Lung (tissue), 12 donors: Measurements from ENCODE around the gene CD302. TPM values are rescaled to one million over a fixed set of nuclear protein-coding genes. Genes with fewer than 3 reads are reported as not detected.

ENCODE experiments used
- ATAC-seq: fragments of 200-7000 bp; cut with Tn5 transposase; one replicate; pipeline ENCODE4 v1.9.1; 2020; ENCODE audit warnings: moderate number of reproducible peaks; ENCODE audit not compliant: insufficient read depth, low FRiP score
- DNase-seq, 3 donors: peaks; one replicate each; pipeline ENCODE4 v3.0.0-alpha.2; 2013 to 2017
- H3K27ac ChIP-seq, 2 donors: one replicate each; pipeline ENCODE4 v1.5.1; 2013; ENCODE audit warnings: mild to moderate bottlenecking in 2 of 2, moderate library complexity in 2 of 2, control low read depth in 1 of 2, inconsistent platforms in 1 of 2, low read depth in 1 of 2, low read length in 1 of 2
- H3K27me3 ChIP-seq, 3 donors: one replicate each; pipeline ENCODE4 v1.5.1; 2013; ENCODE audit warnings: low read length in 2 of 3; ENCODE audit not compliant: control insufficient read depth in 3 of 3, insufficient read depth in 3 of 3
- H3K36me3 ChIP-seq, 4 donors: one replicate each; pipeline ENCODE4 v1.5.1; 2013; ENCODE audit warnings: low read length in 4 of 4, mild to moderate bottlenecking in 1 of 4, moderate library complexity in 1 of 4; ENCODE audit not compliant: control insufficient read depth in 4 of 4, insufficient read depth in 4 of 4
- H3K4me1 ChIP-seq, 5 donors: one replicate each; pipeline ENCODE4 v1.5.1; 2013; ENCODE audit warnings: low read length in 5 of 5, mild to moderate bottlenecking in 2 of 5, moderate library complexity in 1 of 5; ENCODE audit not compliant: control insufficient read depth in 5 of 5, insufficient read depth in 5 of 5
- H3K4me3 ChIP-seq: one replicate; pipeline ENCODE4 v1.5.1; 2013; ENCODE audit warnings: mild to moderate bottlenecking, control low read depth, moderate library complexity
- H3K9ac ChIP-seq, 2 donors: one replicate each; pipeline ENCODE4 v1.5.1; 2013; ENCODE audit warnings: low read length in 2 of 2, control low read depth in 1 of 2; ENCODE audit not compliant: insufficient read depth in 1 of 2
- H3K9me3 ChIP-seq, 4 donors: one replicate each; pipeline ENCODE4 v1.5.1; 2013; ENCODE audit warnings: low read length in 3 of 4, mild to moderate bottlenecking in 1 of 4, moderate library complexity in 1 of 4; ENCODE audit not compliant: control insufficient read depth in 4 of 4, insufficient read depth in 3 of 4
- WGBS, 2 donors: extraction: QIAGEN DNeasy Blood & Tissue Kit; methylation state at CpG; one replicate each; pipeline ENCODE4 v1.1.7; 2013; 5-methylcytosine and 5-hydroxymethylcytosine counted together
- polyA plus RNA-seq, 2 donors: library from polyadenylated mRNA; stranded (reverse); fragments of 200-250 nt; gene quantifications; one replicate each; pipeline ENCODE4 v1.2.1, GENCODE V29; 2013
- total RNA-seq, 2 donors: library from RNA; depleted of rRNA in 1 of 2; stranded (reverse); fragments of >200 nt in 1 of 2; gene quantifications; one replicate each; pipeline ENCODE4 v1.2.1, GENCODE V29; 2014 to 2021
- TF ChIP-seq, protein P1 (sequence below): IDR thresholded peaks from 2 replicates; pipeline ENCODE4 v1.5.1; 2012; ENCODE audit warnings: mild to moderate bottlenecking; ENCODE audit errors: control extremely low read depth, extremely low read depth
- donor health status: control.
- donor health status: control.
- donor health status: Bipolar disorder and iron deficiency.
- donor health status: healthy.
- donor health status: DM: yes; HTN: yes; CAD: no.

The CD302 gene
- total and polyA plus RNA-seq, 4 donors: 23.4 to 89.8 (median 43.2) TPM

DNA sequence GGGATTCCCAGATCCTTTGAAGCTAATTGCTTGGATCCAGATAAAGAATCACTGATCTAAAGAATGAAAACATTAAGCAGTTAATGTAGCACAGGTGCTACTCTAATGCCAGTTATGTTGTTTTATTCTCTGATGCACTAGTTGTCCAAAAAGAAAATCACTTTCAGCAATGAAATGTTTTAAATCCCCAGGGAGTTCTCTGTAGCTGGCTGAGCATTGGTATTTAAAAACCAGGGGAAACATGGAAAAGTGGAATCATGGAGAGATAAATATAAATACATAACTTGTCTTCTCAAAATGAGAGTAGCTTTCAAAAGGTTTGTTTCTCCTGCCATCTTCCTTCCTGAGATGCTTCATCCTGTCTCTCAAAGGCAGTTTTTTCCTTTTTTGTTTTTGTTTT is 37.7 kb downstream of the CD302 start:
- TF ChIP-seq, protein P1, sequence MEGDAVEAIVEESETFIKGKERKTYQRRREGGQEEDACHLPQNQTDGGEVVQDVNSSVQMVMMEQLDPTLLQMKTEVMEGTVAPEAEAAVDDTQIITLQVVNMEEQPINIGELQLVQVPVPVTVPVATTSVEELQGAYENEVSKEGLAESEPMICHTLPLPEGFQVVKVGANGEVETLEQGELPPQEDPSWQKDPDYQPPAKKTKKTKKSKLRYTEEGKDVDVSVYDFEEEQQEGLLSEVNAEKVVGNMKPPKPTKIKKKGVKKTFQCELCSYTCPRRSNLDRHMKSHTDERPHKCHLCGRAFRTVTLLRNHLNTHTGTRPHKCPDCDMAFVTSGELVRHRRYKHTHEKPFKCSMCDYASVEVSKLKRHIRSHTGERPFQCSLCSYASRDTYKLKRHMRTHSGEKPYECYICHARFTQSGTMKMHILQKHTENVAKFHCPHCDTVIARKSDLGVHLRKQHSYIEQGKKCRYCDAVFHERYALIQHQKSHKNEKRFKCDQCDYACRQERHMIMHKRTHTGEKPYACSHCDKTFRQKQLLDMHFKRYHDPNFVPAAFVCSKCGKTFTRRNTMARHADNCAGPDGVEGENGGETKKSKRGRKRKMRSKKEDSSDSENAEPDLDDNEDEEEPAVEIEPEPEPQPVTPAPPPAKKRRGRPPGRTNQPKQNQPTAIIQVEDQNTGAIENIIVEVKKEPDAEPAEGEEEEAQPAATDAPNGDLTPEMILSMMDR: no peak
- no peaks in the 10 kb centered on the region for H3K9me3 ChIP-seq
- peaks cover 0 to 9% (median 3%) of the 10 kb centered on the region in 5 donors for H3K4me1 ChIP-seq
- ATAC-seq (no peak), DNase-seq (no peak)
- H3K27me3 ChIP-seq: no peaks in the 10 kb centered on the region
- no peak overlapping the region for H3K27ac ChIP-seq
- peaks cover 7 to 28% (median 18%) of the 10 kb centered on the region in 4 donors for H3K36me3 ChIP-seq
- H3K4me3 ChIP-seq: no peak overlapping the region
- no peak overlapping the region for H3K9ac ChIP-seq

DNA sequence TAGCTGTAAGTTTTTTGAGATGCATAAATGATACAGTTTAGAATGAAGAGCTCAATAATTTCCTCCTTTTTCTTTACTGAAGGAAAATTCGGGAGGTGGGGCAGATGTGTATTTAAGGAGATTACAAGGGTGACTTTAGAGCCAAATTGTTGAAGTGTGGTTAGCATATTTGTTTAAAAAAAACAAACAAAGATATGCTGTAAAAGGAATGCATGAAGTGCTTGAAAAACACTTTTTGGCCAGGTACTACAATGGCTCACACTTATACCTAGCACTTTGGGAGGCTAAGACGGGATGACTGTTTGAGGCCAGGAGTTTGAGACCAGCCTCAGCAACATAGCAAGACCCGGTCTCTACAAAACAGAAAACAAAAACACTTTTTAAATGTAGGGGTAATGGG is 38.4 kb downstream of the CD302 start:
- Histone ChIP-seq H3K9ac (no peak overlapping the region), H3K27ac (no peak overlapping the region), H3K9me3 (no peaks in the 10 kb centered on the region), H3K36me3 (peaks cover 7 to 34% (median 21%) of the 10 kb centered on the region in 4 donors), H3K27me3 (no peaks in the 10 kb centered on the region), H3K4me1 (peaks cover 0 to 15% (median 3%) of the 10 kb centered on the region in 5 donors), H3K4me3 (no peak overlapping the region)
- ATAC-seq: peak; percentile 51
- TF ChIP-seq, protein P1: no peak
- WGBS, 2 donors: 69 to 76% methylated on average over 3 of the region's 3 CpGs
- peak in 1 of 3 donors; percentile 64 for DNase-seq

DNA sequence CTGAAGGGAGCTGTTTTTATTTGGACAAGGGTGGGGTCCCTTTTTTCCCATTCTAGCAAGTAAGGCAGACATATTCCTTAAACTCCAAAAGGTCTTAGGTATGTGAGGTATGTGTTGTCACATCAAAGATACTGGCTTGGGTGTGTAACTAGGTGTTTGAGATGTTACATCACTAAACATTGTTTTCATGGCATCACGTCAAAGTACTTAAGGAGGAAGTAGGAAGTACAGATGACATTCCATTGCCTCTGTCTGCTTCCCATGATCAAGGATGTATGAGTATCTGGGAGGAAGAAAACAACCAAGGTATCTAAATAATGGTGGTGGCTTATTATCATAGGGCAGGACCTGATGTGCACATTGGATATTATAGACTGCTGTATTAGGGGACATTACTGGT is 39.3 kb downstream of the CD302 start:
- H3K36me3 ChIP-seq: peaks cover 7 to 40% (median 24%) of the 10 kb centered on the region in 4 donors
- 15 to 32% methylated on average over 1 of the region's 1 CpG for WGBS, 2 donors
- H3K27ac ChIP-seq: no peak overlapping the region
- H3K9me3 ChIP-seq: no peaks in the 10 kb centered on the region
- DNase-seq (no peak), ATAC-seq (peak; percentile 19)
- H3K4me3 ChIP-seq: no peak overlapping the region
- peaks cover 0 to 24% (median 3%) of the 10 kb centered on the region in 5 donors for H3K4me1 ChIP-seq
- TF ChIP-seq, protein P1: no peak
- H3K9ac ChIP-seq: no peak overlapping the region
- H3K27me3 ChIP-seq: no peaks in the 10 kb centered on the region

DNA sequence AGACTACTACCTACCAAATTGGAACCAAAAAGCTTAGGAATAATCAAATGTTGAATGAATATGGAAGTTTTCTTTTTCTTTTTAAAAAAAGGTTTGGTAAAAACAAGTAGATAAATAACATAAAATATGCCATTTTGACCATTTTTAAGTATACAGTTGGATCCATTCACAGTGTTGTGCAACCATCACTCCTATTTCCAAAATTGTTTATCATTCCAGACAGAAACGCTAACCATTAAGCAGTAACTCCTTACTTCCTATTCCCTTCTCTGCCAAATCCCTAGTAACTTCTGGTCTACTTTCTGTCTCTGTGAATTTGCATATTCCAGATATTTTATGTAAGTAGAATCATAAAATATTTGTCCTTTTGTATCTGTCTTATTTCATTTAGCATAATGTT is 39.8 kb downstream of the CD302 start:
- Histone ChIP-seq H3K36me3 (peaks cover 5 to 38% (median 24%) of the 10 kb centered on the region in 4 donors), H3K9me3 (no peaks in the 10 kb centered on the region), H3K27ac (no peak overlapping the region), H3K4me3 (no peak overlapping the region), H3K4me1 (peaks cover 0 to 24% (median 3%) of the 10 kb centered on the region in 5 donors), H3K9ac (no peak overlapping the region), H3K27me3 (no peaks in the 10 kb centered on the region)
- DNase-seq (peak in 1 of 3 donors; percentile 42), ATAC-seq (no peak)
- TF ChIP-seq, protein P1: no peak
- WGBS, 2 donors: 39 to 59% methylated on average over 1 of the region's 1 CpG
